SU-DHL-6 (cell line): ENCODE data around the gene DDX17.

ENCODE experiments used
- H2AFZ ChIP-seq: fragments of 200-600 bp; sonication (generic); 2 replicates; pipeline ENCODE4 v1.6.1; 2014; ENCODE audit warnings: low read depth, mild to moderate bottlenecking, moderate library complexity, mixed read lengths, antibody characterized with exemption, low read length; ENCODE audit not compliant: severe bottlenecking
- H3F3A ChIP-seq: fragments of 200-600 bp; shearing (Covaris generic); 2 replicates; pipeline ENCODE4 v1.6.0; 2016; ENCODE audit warnings: antibody characterized with exemption, mild to moderate bottlenecking; ENCODE audit not compliant: insufficient read depth
- H3K27ac ChIP-seq: fragments of 200-600 bp; sonication (generic); 2 replicates; pipeline ENCODE4 v1.5.1; 2016; ENCODE audit warnings: low read depth, mild to moderate bottlenecking, low read length, moderate library complexity, mixed read lengths
- H3K27me3 ChIP-seq: fragments of 200-600 bp; sonication (generic), shearing (Covaris generic); 2 replicates; pipeline ENCODE4 v1.6.0; 2014; ENCODE audit warnings: mild to moderate bottlenecking, low read length
- H3K36me3 ChIP-seq: fragments of 200-600 bp; sonication (generic); 2 replicates; pipeline ENCODE4 v1.6.1; 2014; ENCODE audit warnings: mild to moderate bottlenecking, low read length, mixed read lengths
- H3K4me2 ChIP-seq: fragments of 300-600, 200-600 bp; shearing (Covaris generic), sonication (generic); 2 replicates; pipeline ENCODE4 v1.6.0; 2014; ENCODE audit warnings: low read length, low read depth, mild to moderate bottlenecking; ENCODE audit not compliant: poor library complexity, severe bottlenecking
- H3K4me3 ChIP-seq: fragments of 200-600 bp; sonication (generic); 2 replicates; pipeline ENCODE4 v1.5.1; 2014; ENCODE audit warnings: antibody characterized with exemption, low read length, mild to moderate bottlenecking, mixed read lengths; ENCODE audit not compliant: insufficient read depth, poor library complexity, severe bottlenecking
- H3K79me2 ChIP-seq: fragments of 200-600 bp; sonication (generic); 2 replicates; pipeline ENCODE4 v1.6.1; 2014; ENCODE audit warnings: mild to moderate bottlenecking, low read length, moderate library complexity; ENCODE audit not compliant: insufficient read depth
- H3K9ac ChIP-seq: fragments of 200-600 bp; sonication (generic); 2 replicates; pipeline ENCODE4 v1.7.0; 2014; ENCODE audit warnings: mild to moderate bottlenecking, low read length
- H3K9me2 ChIP-seq: fragments of 200-600 bp; sonication (generic); replicated peaks from 2 replicates; pipeline ENCODE4 v1.6.1; 2014; ENCODE audit warnings: low read length; ENCODE audit not compliant: insufficient read depth
- H3K9me3 ChIP-seq: fragments of 200-600 bp; sonication (generic); 2 replicates; pipeline ENCODE4 v1.6.1; 2014; ENCODE audit warnings: low read length, mixed read lengths; ENCODE audit not compliant: insufficient read depth
- H4K20me1 ChIP-seq: fragments of 200-600 bp; sonication (generic); 2 replicates; pipeline ENCODE4 v1.6.1; 2014; ENCODE audit warnings: low read depth, mild to moderate bottlenecking, antibody characterized with exemption, low read length, moderate library complexity, mixed read lengths
- CTCF ChIP-seq: fragments of 200-600 bp; sonication (generic); IDR thresholded peaks from one replicate; pipeline ENCODE4 v1.5.1; 2017; ENCODE audit warnings: antibody characterized with exemption, mild to moderate bottlenecking, low read length, moderate library complexity; ENCODE audit not compliant: insufficient read depth, poor library complexity, severe bottlenecking
- EZH2phosphoT487 ChIP-seq: fragments of 200-600 bp; sonication (generic), shearing (Covaris generic); conservative IDR thresholded peaks from 2 replicates; pipeline ENCODE4 v1.6.1; 2018; ENCODE audit warnings: mild to moderate bottlenecking, antibody characterized with exemption, low read length, moderate library complexity, mixed read lengths

DDX17 gene

DNA sequence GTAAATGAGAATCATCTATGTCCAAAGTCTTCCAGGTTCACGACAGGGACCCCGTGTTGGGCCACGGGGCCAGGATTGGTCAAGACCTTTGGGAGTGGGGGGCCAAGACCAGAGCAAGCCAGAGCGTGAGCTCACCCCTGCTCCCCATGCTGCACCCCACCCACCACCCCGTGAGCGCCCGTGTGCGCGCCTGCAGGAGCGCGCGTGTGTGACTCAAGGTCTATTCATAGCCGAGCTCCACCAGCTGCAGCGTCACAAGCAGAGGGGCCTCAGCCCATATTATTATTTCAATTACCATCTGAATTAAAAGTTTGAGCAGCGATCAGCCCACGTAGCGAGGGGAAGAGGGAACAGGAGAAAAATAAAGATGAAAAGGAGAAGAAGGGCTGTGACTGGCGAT, 56.3 kb downstream of the DDX17 start:
- H3K9me3 ChIP-seq, result no peaks in the 10 kb centered on the region
- no peaks in the 10 kb centered on the region for H4K20me1 ChIP-seq
- H3F3A ChIP-seq, result no peaks in the 10 kb centered on the region
- no peaks in the 10 kb centered on the region for H3K27me3 ChIP-seq
- TF ChIP-seq CTCF, result no peak
- TF ChIP-seq EZH2phosphoT487, result no peak
- H3K9me2 ChIP-seq, result no peaks in the 10 kb centered on the region
- no peak overlapping the region for H3K4me3 ChIP-seq
- no peak overlapping the region for H2AFZ ChIP-seq
- no peaks in the 10 kb centered on the region for H3K36me3 ChIP-seq
- no peak overlapping the region for H3K27ac ChIP-seq
- H3K79me2 ChIP-seq, result no peaks in the 10 kb centered on the region
- no peak overlapping the region for H3K4me2 ChIP-seq
- H3K9ac ChIP-seq, result no peak overlapping the region

GRCh38 chr22:38448945-38449745, 57.0 kb downstream of the DDX17 start:
- H3F3A ChIP-seq, result no peaks in the 10 kb centered on the region
- H3K9me2 ChIP-seq, result no peaks in the 10 kb centered on the region
- H4K20me1 ChIP-seq, result no peaks in the 10 kb centered on the region
- no peak overlapping the region for H3K4me2 ChIP-seq
- H3K4me3 ChIP-seq, result no peak overlapping the region
- H3K36me3 ChIP-seq, result no peaks in the 10 kb centered on the region
- no peak overlapping the region for H3K9ac ChIP-seq
- no peak overlapping the region for H2AFZ ChIP-seq
- H3K9me3 ChIP-seq, result no peaks in the 10 kb centered on the region
- no peaks in the 10 kb centered on the region for H3K27me3 ChIP-seq
- H3K27ac ChIP-seq, result no peak overlapping the region
- no peaks in the 10 kb centered on the region for H3K79me2 ChIP-seq
- TF ChIP-seq CTCF (no peak), EZH2phosphoT487 (no peak)

DNA sequence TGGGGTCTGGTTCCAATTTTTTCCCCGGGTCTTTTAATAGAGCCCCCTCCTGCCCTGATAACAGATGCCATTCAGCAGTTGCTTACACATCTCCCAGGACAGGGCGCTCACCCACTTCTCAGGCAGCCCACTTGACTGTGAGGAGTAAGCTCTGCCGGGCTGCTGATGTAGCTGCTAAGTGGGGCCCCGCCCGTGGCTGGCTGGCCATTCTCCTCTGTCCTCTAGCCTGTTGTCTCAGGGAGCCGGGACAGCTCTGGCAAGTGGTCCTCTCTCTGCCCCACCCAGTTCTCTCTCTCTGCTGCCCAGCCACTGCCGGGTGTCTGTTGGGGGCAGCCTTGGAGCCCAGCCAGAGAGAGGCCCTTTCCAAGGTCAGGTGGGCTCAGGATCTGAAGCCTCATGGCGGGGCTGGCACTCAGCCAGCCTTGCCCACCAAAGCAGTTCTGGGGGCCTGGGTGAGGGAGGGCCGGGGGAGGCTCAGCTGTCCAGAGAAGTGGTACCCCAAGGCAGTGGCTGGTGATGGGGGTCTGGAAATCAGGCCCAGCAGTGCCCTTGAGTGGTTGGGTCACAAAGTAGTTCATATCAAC, 60.0 kb downstream of the DDX17 start:
- Histone ChIP-seq H4K20me1 (no peaks in the 10 kb centered on the region), H3K27ac (no peak overlapping the region), H3K9me2 (no peaks in the 10 kb centered on the region), H3K27me3 (no peaks in the 10 kb centered on the region), H3K4me2 (no peak overlapping the region), H3K4me3 (no peak overlapping the region), H3K36me3 (no peaks in the 10 kb centered on the region), H2AFZ (no peak overlapping the region), H3K9ac (no peak overlapping the region), H3K9me3 (no peaks in the 10 kb centered on the region), H3K79me2 (no peaks in the 10 kb centered on the region), H3F3A (no peaks in the 10 kb centered on the region)
- TF ChIP-seq EZH2phosphoT487 (no peak), CTCF (no peak)
